Endodermal cell (in vitro differentiated cells): ENCODE data around the gene MRPL14. TPM values are rescaled to one million over a fixed set of nuclear protein-coding genes. Genes with fewer than 3 reads are reported as not detected.

ENCODE experiments used
- DNase-seq: peaks from one replicate; pipeline ENCODE4 v3.0.0-alpha.2; 2017
- H3K27ac ChIP-seq: 2 replicates; pipeline ENCODE4 v1.5.1; 2013; ENCODE audit warnings: mild to moderate bottlenecking, low read depth, low read length, moderate library complexity
- H3K27me3 ChIP-seq: 2 replicates; pipeline ENCODE4 v1.6.1; 2013; ENCODE audit warnings: mild to moderate bottlenecking, low read length, moderate library complexity; ENCODE audit not compliant: insufficient read depth, control insufficient read depth, poor library complexity, severe bottlenecking
- H3K36me3 ChIP-seq: 2 replicates; pipeline ENCODE4 v1.7.0; 2013; ENCODE audit warnings: mild to moderate bottlenecking, low read length, moderate library complexity; ENCODE audit not compliant: control insufficient read depth, insufficient read depth
- H3K4me1 ChIP-seq: one replicate; pipeline ENCODE4 v1.7.0; 2013; ENCODE audit warnings: low read length; ENCODE audit not compliant: control insufficient read depth, insufficient read depth
- H3K4me3 ChIP-seq: 2 replicates; pipeline ENCODE4 v1.5.1; 2013; ENCODE audit warnings: mild to moderate bottlenecking, low read length, moderate library complexity
- H3K9ac ChIP-seq: 2 replicates; pipeline ENCODE4 v1.6.1; 2013; ENCODE audit warnings: mild to moderate bottlenecking, low read length, moderate library complexity; ENCODE audit not compliant: poor library complexity, severe bottlenecking; ENCODE audit errors: extremely low read depth
- H3K9me3 ChIP-seq: 2 replicates; pipeline ENCODE4 v1.6.1; 2013; ENCODE audit warnings: mild to moderate bottlenecking, low read length, moderate library complexity; ENCODE audit not compliant: control insufficient read depth
- H3K27ac Mint-ChIP-seq: 2 replicates; pipeline ENCODE4 v1.8.0; 2020; ENCODE audit warnings: mixed read lengths
- H3K27me3 Mint-ChIP-seq: 2 replicates; pipeline ENCODE4 v1.8.0; 2021; ENCODE audit warnings: mild to moderate bottlenecking, mixed read lengths; ENCODE audit not compliant: insufficient read depth
- H3K36me3 Mint-ChIP-seq: 2 replicates; pipeline ENCODE4 v1.8.0; 2020; ENCODE audit warnings: low read depth, mixed read lengths
- H3K4me1 Mint-ChIP-seq: 2 replicates; pipeline ENCODE4 v1.8.0; 2020; ENCODE audit warnings: mixed read lengths
- H3K4me3 Mint-ChIP-seq: 2 replicates; pipeline ENCODE4 v1.8.0; 2020; ENCODE audit warnings: mild to moderate bottlenecking, moderate library complexity, mixed read lengths
- H3K9me3 Mint-ChIP-seq: 2 replicates; pipeline ENCODE4 v1.8.0; 2020; ENCODE audit warnings: mild to moderate bottlenecking, mixed read lengths
- WGBS, 2 experiments: methylation state at CpG; one replicate each; pipeline versions ENCODE4 v1.1.5 to v1.1.7; 2013; ENCODE audit warnings: missing lambda C conversion rate in 2 of 2, mixed read lengths in 1 of 2; ENCODE audit not compliant: insufficient coverage in 1 of 2, insufficient read length in 1 of 2; 5-methylcytosine and 5-hydroxymethylcytosine counted together
- total RNA-seq, 2 donors: library from RNA; stranded (reverse); fragmentation: NEBNext Ultra II Directional in 1 of 2; extraction: Animal tissue kit (Norgen Biotek cat#: 25700) in 1 of 2; gene quantifications; 2 replicates in 1 of 2; 3 replicates in 1 of 2; pipeline ENCODE4 v1.2.1, GENCODE V29; 2021
- TF ChIP-seq, protein P1 (sequence below): fragments of 200-600 bp; sonication (generic); conservative IDR thresholded peaks from 2 replicates; pipeline ENCODE4 v1.5.0; 2021; ENCODE audit warnings: antibody characterized with exemption, mild to moderate bottlenecking

MRPL14 gene
- total RNA-seq, 2 donors from 2014 or later = 66.5 to 69.6 TPM

DNA sequence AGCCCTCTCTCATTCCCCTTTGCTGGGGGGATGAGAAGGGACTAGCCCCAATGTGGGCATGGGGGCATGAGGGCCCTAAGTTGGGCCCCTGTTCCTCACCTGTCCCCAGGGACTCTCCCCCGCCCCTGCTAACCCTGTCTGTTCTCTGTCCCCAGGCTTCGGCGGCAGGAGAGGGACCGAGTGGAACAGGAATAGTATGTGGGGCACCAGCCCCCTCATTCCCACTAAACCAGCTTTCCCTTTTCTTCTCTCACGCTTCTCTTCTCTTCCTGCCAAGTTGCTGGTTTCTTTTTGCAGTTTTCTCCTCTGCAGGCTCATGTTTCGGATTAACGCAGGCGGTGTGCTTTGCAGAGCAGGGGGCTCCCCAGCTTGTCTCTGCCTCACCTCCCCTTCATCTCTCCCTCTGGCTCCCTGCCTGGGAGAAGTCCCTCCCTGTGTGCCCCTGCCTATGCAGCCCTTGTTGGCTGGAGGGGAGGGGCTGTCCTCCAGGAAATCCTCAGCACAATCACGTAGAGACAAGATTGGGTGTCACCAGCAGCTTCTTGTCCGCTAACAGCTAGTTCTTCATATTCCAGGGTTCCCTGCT lies 8.0 kb upstream of the MRPL14 start:
- Histone ChIP-seq H3K9me3 (no peaks in the 10 kb centered on the region), H3K4me1 (no peaks in the 10 kb centered on the region), H3K27ac (no peak overlapping the region), H3K27me3 (no peaks in the 10 kb centered on the region), H3K36me3 (peaks cover 10% of the 10 kb centered on the region), H3K4me3 (no peak overlapping the region), H3K9ac (no peak overlapping the region)
- no peaks in the 10 kb centered on the region for H3K27me3 Mint-ChIP-seq
- H3K4me1 Mint-ChIP-seq = peaks cover 19% of the 10 kb centered on the region
- TF ChIP-seq, protein P1, sequence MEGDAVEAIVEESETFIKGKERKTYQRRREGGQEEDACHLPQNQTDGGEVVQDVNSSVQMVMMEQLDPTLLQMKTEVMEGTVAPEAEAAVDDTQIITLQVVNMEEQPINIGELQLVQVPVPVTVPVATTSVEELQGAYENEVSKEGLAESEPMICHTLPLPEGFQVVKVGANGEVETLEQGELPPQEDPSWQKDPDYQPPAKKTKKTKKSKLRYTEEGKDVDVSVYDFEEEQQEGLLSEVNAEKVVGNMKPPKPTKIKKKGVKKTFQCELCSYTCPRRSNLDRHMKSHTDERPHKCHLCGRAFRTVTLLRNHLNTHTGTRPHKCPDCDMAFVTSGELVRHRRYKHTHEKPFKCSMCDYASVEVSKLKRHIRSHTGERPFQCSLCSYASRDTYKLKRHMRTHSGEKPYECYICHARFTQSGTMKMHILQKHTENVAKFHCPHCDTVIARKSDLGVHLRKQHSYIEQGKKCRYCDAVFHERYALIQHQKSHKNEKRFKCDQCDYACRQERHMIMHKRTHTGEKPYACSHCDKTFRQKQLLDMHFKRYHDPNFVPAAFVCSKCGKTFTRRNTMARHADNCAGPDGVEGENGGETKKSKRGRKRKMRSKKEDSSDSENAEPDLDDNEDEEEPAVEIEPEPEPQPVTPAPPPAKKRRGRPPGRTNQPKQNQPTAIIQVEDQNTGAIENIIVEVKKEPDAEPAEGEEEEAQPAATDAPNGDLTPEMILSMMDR = no peak
- no peaks in the 10 kb centered on the region for H3K9me3 Mint-ChIP-seq
- WGBS, 2 experiments = 79 to 92% methylated on average over 8 to 10 of the region's 10 CpGs
- no peak overlapping the region for H3K27ac Mint-ChIP-seq
- no peak overlapping the region for H3K4me3 Mint-ChIP-seq
- DNase-seq = no peak
- peaks cover 34% of the 10 kb centered on the region for H3K36me3 Mint-ChIP-seq

DNA sequence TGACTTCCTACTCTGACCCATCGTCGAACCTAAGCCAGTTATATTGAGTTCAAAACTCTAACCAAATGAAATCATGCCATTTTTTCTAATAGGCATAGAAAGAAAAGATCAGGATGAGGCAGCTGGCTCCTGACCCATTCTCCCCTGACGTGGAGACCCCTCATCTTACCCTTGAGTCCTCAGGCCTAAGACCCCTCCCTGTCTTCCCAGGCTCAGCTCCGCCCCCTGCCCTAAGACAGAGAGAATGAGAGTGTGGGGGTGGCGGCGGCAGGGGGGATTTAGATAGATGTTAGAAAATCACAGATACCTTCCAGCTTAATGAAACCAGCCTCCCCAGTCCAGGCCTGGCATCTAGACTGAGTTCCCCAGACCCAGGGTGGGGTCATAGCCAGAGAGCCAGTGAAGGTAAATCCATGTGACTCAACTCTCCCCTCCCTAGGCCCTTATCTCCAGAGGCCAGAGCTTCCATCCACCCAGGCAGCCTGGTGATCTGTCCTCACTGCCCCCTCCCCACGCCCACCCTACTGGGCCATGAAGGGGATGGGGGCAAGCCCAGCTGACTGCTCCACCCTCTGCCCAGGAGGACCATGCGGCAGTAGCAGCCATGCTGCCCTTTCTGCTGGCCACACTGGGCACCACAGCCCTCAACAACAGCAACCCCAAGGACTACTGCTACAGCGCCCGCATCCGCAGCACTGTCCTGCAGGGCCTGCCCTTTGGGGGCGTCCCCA lies 6.9 kb upstream of the MRPL14 start:
- no peak for DNase-seq
- Mint-ChIP-seq H3K27ac (peak overlapping the region; percentile 30), H3K4me1 (peaks cover 19% of the 10 kb centered on the region), H3K9me3 (no peaks in the 10 kb centered on the region), H3K4me3 (no peak overlapping the region), H3K27me3 (no peaks in the 10 kb centered on the region), H3K36me3 (peaks cover 26% of the 10 kb centered on the region)
- H3K9ac ChIP-seq = no peak overlapping the region
- H3K4me1 ChIP-seq = no peaks in the 10 kb centered on the region
- 87 to 88% methylated on average over 3 to 11 of the region's 12 CpGs for WGBS, 2 experiments
- H3K27ac ChIP-seq = no peak overlapping the region
- H3K9me3 ChIP-seq = no peaks in the 10 kb centered on the region
- H3K27me3 ChIP-seq = no peaks in the 10 kb centered on the region
- peaks cover 6% of the 10 kb centered on the region for H3K36me3 ChIP-seq
- TF ChIP-seq, protein P1 = no peak
- H3K4me3 ChIP-seq = no peak overlapping the region

DNA sequence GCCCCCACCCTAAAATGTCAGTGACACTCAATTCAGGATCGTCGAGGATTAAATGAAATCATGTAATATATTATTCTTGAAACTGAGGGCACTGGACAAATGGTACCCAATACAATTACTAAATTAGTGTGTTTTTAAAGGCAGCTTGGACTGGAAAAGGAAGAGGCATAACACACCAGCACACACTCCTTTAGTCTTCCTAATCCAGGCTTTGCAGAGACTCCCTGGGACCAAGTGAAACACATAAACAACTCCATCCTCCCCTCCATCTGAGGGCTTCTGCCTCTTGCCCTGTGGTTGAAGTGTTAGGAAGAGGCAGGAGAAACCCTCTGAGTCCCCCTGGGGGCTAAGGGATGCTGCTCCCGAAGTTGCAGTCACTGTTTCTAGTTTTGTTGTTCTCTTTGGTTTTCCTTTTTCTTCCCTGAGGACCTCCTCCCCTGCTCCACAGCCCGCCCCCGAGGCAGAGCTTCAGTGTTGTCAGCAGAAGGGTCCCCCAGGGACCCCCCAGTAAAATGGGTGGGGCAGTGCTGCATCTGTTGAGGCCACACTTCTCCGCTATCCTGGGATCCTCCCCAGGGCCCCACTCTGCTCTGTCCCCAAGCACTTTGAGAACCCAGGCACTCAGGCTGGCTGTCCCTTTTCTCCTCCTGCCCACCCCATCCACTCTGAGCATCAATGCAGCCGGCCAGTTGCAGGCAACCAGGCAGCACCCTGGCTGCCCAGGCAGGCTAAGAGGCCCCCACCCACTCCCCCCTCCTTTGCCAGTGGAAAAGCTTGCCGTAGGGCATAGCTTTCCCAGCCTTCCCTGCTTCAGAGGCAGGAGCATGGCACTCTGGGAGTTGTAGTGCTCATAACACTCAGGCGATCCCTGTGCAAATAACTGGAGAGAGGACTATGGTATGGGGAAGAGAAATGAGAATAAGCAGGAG lies 6.0 kb upstream of the MRPL14 start:
- Histone ChIP-seq H3K9ac (no peak overlapping the region), H3K9me3 (no peaks in the 10 kb centered on the region), H3K27ac (peak overlapping the region; percentile 60), H3K36me3 (peaks cover 6% of the 10 kb centered on the region), H3K4me3 (no peak overlapping the region), H3K27me3 (no peaks in the 10 kb centered on the region), H3K4me1 (no peaks in the 10 kb centered on the region)
- Mint-ChIP-seq H3K27me3 (peaks cover under 1% of the 10 kb centered on the region), H3K36me3 (peaks cover 22% of the 10 kb centered on the region), H3K4me3 (no peak overlapping the region), H3K27ac (peak overlapping the region; percentile 77), H3K9me3 (no peaks in the 10 kb centered on the region), H3K4me1 (peaks cover 19% of the 10 kb centered on the region)
- 63 to 70% methylated on average over 3 to 9 of the region's 9 CpGs for WGBS, 2 experiments
- DNase-seq = peak; percentile 77
- TF ChIP-seq, protein P1 = peak; percentile 31
